Coronary artery (tissue), 2 donors: ENCODE results near the gene BORCS8.
"Not testable (repeated sequence)": the region's sequence is repeated elsewhere in the genome, so short reads cannot be mapped to it uniquely, and the experiment has no call there.

Source experiments
- DNase-seq: peaks from one replicate; pipeline ENCODE4 v3.0.0-alpha.2; 2017; ENCODE audit warnings: low spot score
- H3K27ac ChIP-seq, 2 donors: fragments of 200-600 bp; sonication (generic); one replicate each; pipeline ENCODE4 v1.5.1; 2016 to 2019
- H3K4me3 ChIP-seq: fragments of 200-600 bp; sonication (generic); 2 replicates; pipeline ENCODE4 v1.5.1; 2016; ENCODE audit warnings: mild to moderate bottlenecking, moderate library complexity
- TF ChIP-seq, protein P1 (sequence below): fragments of 200-600 bp; sonication (generic); IDR thresholded peaks from one replicate; pipeline ENCODE4 v1.5.1; 2019; ENCODE audit warnings: antibody characterized with exemption

Gene BORCS8

DNA sequence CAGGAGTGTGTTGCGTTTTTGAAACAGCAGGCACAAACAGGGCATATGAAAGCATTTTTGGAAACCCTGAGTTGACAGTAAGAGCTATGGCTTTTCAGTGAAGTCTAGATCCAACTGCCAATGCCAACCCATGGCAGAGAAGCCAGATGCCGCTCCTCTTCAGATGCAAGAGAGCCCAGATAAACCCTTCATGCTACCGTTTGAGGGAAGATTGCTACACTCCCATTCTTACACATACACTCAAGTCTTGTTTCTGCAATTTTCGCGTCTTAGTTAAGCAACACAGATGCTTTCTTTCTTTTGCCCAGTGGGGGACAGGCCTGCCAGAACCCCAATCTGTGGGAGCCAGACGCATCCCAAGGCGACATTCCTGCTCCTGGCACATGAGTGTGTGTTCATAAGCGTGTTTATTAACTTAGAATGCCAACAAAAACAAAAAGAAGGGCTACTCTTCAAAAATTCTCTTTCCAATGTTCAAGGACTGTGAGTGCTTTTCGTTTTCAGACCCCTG lies 10.4 kb downstream of the BORCS8 start:
- Histone ChIP-seq H3K4me3 (no peak overlapping the region), H3K27ac (no peak overlapping the region)
- no peak for DNase-seq
- TF ChIP-seq, protein P1, sequence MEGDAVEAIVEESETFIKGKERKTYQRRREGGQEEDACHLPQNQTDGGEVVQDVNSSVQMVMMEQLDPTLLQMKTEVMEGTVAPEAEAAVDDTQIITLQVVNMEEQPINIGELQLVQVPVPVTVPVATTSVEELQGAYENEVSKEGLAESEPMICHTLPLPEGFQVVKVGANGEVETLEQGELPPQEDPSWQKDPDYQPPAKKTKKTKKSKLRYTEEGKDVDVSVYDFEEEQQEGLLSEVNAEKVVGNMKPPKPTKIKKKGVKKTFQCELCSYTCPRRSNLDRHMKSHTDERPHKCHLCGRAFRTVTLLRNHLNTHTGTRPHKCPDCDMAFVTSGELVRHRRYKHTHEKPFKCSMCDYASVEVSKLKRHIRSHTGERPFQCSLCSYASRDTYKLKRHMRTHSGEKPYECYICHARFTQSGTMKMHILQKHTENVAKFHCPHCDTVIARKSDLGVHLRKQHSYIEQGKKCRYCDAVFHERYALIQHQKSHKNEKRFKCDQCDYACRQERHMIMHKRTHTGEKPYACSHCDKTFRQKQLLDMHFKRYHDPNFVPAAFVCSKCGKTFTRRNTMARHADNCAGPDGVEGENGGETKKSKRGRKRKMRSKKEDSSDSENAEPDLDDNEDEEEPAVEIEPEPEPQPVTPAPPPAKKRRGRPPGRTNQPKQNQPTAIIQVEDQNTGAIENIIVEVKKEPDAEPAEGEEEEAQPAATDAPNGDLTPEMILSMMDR: no peak

DNA sequence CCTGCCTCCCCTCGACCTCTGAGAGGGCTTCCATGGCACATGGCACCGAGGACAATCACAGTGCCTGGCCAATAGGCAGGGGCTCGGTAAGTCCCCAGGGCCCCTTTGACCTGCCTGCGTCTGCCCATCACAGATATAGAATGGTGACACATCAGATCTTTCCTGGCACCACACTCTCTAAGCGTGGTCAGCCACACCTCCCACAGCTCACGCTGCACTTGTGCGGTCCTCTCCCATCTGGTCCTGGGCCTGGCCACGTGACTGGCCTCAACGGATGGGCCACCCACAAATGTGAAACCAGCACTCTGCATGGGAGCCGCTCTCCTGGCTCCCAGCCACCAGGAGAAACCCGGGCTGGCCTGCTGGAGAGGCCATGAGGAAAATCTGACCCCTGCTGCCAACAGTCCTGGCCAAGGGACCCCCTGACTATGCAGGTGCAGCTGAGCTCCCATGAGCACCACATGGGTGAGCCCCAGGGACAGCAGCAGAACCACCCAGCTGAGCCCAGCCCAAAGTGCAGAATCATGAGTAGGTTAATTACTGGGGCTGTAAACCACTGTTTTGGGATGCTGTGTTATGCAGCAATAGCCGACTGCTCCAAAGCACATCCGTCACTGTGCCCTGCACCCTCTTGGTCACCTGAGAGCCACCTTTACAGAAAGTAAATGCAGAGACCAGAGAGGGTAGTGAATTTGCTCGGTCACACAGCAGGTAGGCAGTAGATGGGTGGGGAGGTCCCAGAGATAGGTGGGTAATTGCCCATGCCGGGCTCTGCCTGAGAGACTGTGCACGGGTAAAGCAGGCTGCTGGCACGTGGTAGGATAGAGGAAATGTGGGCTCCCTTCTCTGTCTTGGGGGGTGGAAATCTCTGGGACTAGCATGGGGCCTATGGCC lies 12.2 kb downstream of the BORCS8 start:
- no peak overlapping the region for H3K27ac ChIP-seq
- TF ChIP-seq, protein P1: no peak
- no peak overlapping the region for H3K4me3 ChIP-seq
- no peak for DNase-seq

DNA sequence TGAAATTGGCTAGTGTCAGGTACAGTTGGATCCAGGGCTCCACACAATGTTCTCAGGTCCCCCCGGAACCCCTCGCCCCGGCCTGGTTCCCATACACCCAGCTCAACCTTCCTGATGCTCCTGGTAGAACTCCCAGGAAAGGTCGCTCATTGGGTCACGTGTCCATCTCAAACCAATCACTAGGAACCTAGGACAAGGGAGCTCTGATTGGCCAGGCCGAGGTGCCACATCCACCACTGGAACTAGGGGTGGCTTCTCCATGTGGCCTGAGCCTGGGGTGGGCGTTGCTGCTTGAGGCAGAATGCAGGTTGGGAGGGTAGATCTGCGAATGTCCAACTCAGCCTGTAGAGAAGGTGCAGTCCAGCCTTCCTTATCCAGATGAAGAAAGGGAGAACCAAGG lies 15.0 kb downstream of the BORCS8 start:
- Histone ChIP-seq H3K4me3 (no peak overlapping the region), H3K27ac (no peak overlapping the region)
- DNase-seq: no peak
- TF ChIP-seq, protein P1: no peak

DNA sequence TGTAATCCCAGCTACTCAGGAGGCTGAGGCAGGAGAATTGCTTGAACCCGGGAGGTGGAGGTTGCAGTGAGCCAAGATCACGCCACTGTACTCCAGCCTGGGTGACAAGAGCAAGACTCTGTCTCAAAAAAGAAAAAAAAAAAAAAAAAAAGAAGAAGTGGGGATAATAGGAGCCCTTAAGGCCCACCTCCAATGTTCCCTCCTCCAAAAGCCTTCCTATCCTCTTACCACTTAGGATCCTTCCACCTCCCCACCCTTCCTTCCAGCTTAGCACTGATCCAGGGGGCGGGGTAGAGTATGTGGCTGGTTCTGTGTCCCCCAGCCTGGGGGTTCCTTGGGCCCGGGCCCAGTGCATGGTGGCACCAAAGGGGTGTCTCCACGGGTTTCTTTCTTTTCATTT lies 18.7 kb downstream of the BORCS8 start:
- H3K27ac ChIP-seq, H3K4me3 ChIP-seq, DNase-seq: not testable (repeated sequence)

DNA sequence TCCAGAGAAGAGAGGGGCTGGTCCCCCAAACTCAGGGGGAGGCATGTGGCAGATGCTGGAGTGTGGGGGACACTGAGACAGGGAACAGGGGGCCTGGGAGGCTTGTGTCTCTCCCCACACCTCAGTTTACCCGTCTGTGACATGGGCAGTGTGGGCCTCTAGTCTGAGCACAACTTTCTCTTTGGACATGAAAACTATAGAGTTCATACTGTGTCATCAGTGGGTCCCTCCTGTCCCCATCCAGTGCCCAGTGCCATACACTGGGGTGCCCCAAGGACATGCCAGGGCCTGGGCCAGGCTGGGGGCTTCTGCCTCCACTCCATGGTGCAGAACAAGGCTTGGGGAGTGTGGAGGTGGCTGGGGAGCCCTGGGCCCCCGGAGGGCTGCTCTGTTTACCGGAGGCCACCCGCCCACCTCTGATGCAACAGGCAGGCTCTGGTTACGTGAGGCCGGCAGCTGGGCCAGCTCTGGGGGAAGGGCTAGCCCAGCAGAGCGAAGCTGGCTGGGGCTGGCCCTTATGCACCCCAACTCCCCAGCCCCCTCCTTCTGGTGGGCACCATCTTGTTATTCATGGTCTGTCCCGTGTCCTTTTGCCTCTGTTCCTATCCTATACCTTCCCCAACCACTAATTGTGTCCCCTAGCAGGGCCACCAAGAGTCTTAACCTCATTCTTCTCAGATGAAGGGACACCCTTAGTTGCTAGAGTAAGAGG lies 20.0 kb downstream of the BORCS8 start:
- no peak overlapping the region for H3K4me3 ChIP-seq
- no peak for DNase-seq
- H3K27ac ChIP-seq: no peak overlapping the region
- TF ChIP-seq, protein P1: no peak

DNA sequence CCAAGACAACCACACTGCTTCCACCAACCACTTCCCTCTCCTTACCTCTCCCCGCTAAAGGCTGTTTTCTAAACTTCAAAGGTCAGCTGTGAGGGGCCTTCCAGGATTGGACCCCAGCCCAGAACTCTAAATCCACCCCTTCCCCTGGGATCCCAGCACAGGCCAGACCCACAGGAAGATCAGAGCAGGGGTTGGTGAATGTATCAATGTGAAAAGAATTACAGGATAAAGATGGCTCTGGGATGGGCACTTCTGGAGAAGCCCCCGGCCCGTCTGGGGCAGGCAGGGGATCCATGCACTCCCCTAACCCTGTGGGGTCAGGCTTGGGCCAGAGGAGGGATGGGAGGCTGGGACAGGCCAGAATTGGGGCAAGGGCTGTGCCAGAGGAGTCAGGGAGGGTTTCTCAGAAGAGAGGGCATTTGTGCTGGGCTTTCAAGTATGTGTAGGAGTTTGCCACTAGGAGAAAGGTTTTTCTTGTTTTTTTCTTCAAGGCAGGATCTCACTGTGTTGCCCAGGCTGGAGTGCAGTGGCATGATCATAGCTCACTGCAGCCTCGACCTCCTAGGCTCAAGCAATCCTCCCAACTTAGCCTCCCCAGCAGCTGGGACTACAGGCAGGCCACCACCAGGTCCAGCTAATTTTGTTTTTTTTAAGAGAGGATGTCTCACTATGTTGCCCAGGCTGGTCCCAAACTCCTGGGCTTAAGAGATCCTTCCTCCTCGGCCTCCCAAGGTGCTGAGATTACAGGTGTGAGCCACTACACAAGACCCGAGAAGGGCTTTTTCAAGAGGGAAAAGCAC lies 20.9 kb downstream of the BORCS8 start:
- no peak for DNase-seq
- TF ChIP-seq, protein P1: no peak
- no peak overlapping the region for H3K4me3 ChIP-seq
- H3K27ac ChIP-seq: no peak overlapping the region
